GM21723 (cell line): ENCODE data around the gene CORO1C.

Source experiments
- ATAC-seq: cut with Tn5 transposase; IDR thresholded peaks from one replicate; pipeline ENCODE4 v1.9.1; 2021; ENCODE audit warnings: mild to moderate bottlenecking, moderate library complexity; ENCODE audit not compliant: unreplicated experiment

CORO1C gene

GRCh38 chr12:108700833-108701541 is 30.3 kb downstream of the CORO1C start:
- ATAC-seq, result no peak

GRCh38 chr12:108699955-108700563 is 31.3 kb downstream of the CORO1C start:
- no peak for ATAC-seq

- no peak for ATAC-seq
Measured at GRCh38 chr12:108697905-108698304, 33.4 kb downstream of the CORO1C start.

DNA sequence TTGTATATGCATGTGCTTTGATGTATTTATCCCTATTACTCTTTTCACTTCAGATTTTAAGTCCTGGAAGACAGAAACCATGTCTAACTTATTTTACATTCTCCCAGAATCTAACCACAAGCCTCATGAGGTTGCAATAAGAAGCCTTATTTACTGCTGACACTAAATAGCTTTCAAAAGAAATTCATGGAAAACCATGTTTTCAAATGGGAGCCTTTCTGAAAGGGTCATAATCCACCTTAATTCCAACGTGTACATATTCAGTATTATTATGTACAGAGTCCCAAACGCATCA is 34.4 kb downstream of the CORO1C start:
- no peak for ATAC-seq

DNA sequence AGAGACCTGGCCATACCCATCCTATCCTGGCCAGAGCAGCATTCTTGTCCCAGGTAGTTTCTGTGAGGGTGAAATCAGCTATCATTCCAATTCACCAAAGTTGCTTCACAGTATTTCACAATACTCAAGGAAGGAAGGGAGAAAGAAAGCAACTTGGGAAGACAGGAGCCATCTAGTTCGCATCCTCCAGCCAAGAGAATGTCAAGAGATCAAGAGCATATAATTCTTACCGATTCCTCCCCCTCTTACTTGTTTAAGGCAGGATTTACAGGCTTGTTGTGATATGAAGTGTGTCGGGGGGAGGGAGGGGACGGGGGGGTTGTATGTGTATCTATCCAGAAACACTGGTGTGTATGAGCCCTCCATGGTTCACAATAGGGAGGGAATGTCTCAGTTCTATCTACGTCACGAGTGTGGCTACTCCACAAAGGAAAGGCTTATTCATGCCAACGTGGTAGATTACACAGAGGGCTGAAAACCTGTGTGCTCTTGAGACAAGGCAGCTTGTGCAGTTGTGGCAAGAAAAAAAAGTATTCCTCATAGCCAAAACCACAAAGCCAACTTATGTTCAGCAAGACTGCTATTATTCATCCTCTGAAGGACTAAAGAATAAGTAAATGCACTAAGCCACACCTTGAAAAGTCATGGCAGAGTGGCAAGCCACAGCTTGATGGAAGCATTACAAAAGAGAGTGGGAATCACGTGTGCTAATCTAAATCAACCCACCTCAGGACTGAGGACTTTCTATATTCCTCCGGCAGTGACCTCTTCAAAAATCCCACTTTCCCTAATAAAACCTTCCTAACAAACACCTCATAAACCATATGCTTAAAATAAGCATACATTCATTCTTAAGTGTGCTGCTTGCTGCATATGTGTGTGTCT is 35.0 kb downstream of the CORO1C start:
- no peak for ATAC-seq

DNA sequence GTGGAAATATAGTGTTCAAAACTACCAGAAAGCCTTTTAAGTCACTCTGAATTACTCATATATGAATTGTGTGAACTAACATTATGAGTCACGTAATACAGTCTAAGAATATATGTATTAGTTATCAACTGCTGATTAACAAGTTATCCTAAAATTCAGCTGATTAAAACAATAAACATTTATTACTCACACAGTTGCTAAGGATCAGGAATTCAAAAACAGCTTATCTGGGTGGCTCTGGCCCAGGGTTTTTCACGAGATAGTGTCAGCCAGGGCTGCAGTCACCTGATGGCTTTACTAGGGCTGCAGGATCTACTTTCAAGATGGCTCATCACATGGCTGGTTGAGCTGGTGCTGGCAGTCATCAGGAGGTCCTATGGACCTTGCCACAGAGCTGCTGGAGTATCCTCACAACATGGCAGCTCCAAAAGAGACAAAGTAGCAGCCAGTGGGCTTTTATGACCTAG is 36.5 kb downstream of the CORO1C start:
- no peak for ATAC-seq

DNA sequence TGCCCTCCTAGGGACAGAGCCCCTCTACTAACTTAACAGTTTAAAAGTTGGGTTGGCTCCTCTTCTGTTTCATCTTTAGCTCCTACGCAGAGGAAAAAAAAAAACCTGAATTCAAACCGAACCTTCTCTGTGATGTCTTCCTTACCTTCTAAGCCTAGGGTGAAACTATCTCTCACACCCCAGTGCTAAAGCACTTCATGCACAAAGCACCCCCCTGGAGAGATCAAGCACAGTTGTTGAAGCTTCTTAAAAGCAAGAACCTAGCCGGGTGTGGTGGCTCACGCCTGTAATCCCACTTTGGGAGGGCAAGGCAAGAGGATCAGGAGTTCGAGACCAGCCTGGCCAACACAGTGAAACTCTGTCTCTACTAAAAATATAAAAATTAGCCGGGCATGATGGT is 37.6 kb downstream of the CORO1C start:
- no peak for ATAC-seq

- ATAC-seq, result no peak
Measured at GRCh38 chr12:108693186-108693730, 38.1 kb downstream of the CORO1C start.

DNA sequence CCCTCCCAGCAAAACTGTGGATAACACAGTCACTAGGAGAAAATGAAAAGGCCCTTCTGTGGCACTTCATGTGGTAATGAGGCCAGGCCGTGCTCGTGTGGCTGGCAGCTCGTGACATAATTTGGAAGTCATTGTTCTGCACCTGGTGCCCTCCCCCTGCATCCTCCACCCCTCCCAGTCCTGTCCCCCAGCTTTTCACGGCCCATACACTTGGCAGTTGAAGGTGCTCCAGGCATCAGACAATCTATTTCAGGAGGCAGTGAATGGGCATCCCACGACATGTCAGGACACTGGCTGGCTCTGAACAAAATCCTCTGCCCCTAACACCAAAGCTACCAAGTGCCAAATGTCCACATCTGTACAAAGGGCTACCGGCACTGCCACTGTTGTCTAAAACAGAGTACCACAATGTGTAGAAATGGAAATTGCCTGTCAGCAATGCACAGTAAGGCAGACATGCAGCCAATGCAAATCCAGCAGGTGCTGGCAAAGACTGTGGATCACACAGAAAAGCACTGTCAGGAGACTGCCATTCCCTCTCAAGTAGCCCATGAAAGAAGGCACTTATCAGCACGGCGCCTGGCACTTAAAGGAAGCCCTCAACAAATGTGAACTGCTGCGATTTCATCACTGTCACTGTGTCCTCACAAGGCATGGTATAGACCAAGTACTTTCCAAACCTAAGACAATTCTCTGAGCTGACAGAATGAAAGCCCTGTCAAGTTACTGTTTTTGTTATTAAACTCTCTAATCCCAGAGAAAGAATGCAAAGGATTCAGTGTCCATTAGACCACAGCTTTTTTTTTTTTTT is 39.1 kb downstream of the CORO1C start:
- peak; percentile 9 for ATAC-seq

GRCh38 chr12:108691175-108691997 is 39.9 kb downstream of the CORO1C start:
- ATAC-seq, result peak; percentile 66

- no peak for ATAC-seq
Measured at GRCh38 chr12:108690542-108691174, 40.7 kb downstream of the CORO1C start.

DNA sequence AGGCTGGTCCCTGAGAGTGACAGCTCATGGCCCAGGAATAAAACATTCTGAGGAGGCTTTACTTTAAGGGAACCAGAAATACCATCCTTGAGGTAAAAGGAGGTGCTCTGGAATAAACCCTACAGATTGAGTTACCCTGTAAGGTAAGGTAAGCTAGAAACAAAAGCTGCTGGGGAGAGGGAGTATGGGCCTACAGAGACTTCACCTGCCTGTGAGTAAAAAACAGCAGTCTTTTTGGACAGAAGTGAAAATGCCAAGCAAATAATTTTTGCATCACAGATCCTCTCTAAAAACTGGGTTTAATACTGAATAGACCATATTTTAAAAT is 41.2 kb downstream of the CORO1C start:
- ATAC-seq, result no peak

GRCh38 chr12:108689314-108690190 is 41.8 kb downstream of the CORO1C start:
- ATAC-seq, result no peak

DNA sequence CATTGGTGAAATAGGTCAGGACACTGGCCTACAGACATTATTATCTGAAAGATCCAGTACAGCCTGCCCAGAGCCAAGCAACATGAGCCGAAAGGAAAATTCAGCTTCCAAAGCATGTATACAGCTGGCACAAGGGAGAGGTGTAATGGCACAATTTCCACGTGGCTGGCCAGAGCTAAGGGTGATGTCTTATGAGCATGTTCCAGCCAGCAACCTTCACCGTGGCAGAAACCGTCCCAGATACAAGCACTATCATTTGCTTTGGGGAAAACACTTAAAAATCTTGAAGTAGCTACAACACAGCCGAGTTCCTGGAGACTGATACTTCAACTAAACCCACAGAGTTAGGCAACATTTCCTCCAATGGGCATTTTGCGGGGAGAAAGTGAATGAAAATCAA is 44.5 kb downstream of the CORO1C start:
- ATAC-seq, result no peak

DNA sequence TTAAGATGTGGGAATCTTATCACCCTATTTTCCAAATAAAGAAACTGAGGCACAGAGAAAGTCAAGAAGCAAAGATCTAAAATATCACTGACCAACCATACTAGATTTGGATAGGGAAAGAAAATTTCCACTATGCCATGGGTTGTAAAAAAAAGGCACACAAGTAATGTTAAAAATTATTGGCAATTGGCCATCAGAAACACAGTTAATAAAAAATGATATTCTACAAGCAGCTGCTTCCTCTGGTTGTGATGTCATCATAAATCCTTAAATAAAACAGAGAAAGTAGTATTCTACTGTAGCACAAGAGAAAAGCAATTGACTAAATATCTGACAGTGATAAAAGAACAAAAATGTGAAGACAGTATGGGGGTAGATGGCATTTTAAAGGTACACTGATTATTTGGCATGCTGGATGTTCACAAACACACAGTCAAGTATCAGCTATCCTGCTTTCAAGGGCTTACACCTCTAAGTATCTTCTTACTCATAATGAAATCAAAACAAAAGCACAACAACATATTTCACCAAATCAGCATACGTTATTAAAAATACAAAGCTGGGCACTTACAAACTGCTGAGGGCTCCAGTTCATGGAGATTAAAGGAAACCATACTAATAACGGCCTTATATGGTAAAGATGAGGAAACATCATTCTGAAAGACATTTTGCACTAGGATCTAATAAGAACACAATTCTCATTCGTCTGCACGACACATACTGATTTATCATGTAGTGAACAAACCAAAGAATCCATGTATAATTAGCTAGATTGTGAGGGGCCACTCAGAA is 45.7 kb downstream of the CORO1C start:
- ATAC-seq, result no peak

DNA sequence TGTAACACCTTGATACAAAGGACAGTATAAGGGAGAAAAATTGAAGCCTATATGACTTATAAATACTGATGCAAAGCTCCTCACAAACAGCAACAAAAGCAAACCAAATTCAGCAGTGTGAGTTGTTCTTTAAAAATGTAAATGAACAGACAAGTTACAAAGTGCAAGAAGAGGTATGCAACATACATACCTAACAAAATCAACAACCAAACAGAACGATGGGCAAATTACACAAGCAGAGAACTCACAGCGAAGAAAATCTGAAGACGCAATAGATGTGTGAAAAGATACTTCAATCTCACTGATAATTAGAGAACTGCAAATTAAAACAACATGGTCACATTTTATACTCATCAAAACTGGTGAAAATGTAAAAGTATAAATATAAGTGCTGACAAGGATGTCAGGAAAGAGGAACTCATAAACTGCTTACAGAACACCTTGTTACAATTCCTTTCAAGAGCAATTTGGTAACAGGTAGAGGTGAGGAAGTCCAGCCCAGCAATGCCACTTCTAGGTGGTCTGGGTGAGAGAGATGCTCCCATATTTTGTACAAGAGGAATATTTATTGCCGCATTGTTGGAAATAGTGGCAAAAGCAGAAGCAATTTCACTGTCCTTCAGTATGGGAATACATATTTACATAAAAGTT is 47.3 kb downstream of the CORO1C start:
- no peak for ATAC-seq

- no peak for ATAC-seq
Measured at GRCh38 chr12:108681317-108681716, 50.0 kb downstream of the CORO1C start.
